Spleen (tissue), 11 donors: ENCODE data around the gene RANBP1. TPM values are rescaled to one million over a fixed set of nuclear protein-coding genes. Genes with fewer than 3 reads are reported as not detected.
"Not testable (repeated sequence)": the region's sequence is repeated elsewhere in the genome, so short reads cannot be mapped to it uniquely, and the experiment has no call there.

Experiments
- DNase-seq: peaks from one replicate; pipeline ENCODE4 v3.0.0-alpha.2; 2020
- H3K27ac ChIP-seq, 8 donors: fragments of 200-600 bp; sonication (generic) in 7 of 8; 1 replicate in 4 of 8; 2 replicates in 4 of 8; pipeline versions ENCODE4 v1.5.0 to v1.8.0; 2016 to 2021; ENCODE audit warnings: inconsistent platforms in 4 of 8, mild to moderate bottlenecking in 4 of 8, moderate library complexity in 1 of 8
- H3K27me3 ChIP-seq, 7 donors: fragments of 200-600 bp; sonication (generic) in 6 of 7; replicated peaks in 1 of 7; 1 replicate in 4 of 7; 2 replicates in 3 of 7; pipeline versions ENCODE4 v1.5.0 to v1.8.0; 2016 to 2021; ENCODE audit warnings: inconsistent platforms in 3 of 7, mild to moderate bottlenecking in 1 of 7
- H3K36me3 ChIP-seq, 6 donors: fragments of 200-600 bp; sonication (generic) in 5 of 6; 1 replicate in 4 of 6; 2 replicates in 2 of 6; pipeline versions ENCODE4 v1.5.0 to v1.8.0; 2016 to 2021; ENCODE audit warnings: inconsistent platforms in 2 of 6
- H3K4me1 ChIP-seq, 6 donors: fragments of 200-600 bp; sonication (generic) in 5 of 6; 1 replicate in 3 of 6; 2 replicates in 3 of 6; pipeline versions ENCODE4 v1.5.0 to v1.8.0; 2016 to 2021; ENCODE audit warnings: inconsistent platforms in 3 of 6
- H3K4me3 ChIP-seq, 8 donors: fragments of 200-600 bp; sonication (generic) in 7 of 8; 1 replicate in 4 of 8; 2 replicates in 4 of 8; pipeline versions ENCODE4 v1.5.0 to v1.8.0; 2016 to 2021; ENCODE audit warnings: inconsistent platforms in 4 of 8, mild to moderate bottlenecking in 4 of 8, moderate library complexity in 2 of 8
- H3K9me3 ChIP-seq, 8 donors: fragments of 200-600 bp; sonication (generic) in 7 of 8; 1 replicate in 4 of 8; 2 replicates in 4 of 8; pipeline versions ENCODE4 v1.5.0 to v1.8.0; 2016 to 2021; ENCODE audit warnings: inconsistent platforms in 4 of 8
- CTCF ChIP-seq, 11 experiments: fragments of 200-600 bp in 7 of 11; fragments of 450-650 bp in 4 of 11; sonication (generic) in 4 of 11; IDR thresholded peaks in 8 of 11; conservative IDR thresholded peaks in 3 of 11; 1 replicate in 7 of 11; 2 replicates in 4 of 11; pipeline versions ENCODE4 v1.4.0 to v1.8.0; 2016 to 2021; ENCODE audit warnings: antibody characterized with exemption in 11 of 11, inconsistent platforms in 4 of 11, mild to moderate bottlenecking in 1 of 11
- POLR2A ChIP-seq, 3 donors: fragments of 450-650 bp; IDR thresholded peaks; one replicate each; pipeline ENCODE4 v1.5.1; 2017; ENCODE audit warnings: antibody characterized with exemption in 3 of 3, mild to moderate bottlenecking in 1 of 3
- POLR2AphosphoS5 ChIP-seq, 3 donors: sonication (generic); formaldehyde crosslinking; IDR thresholded peaks; one replicate each; pipeline ENCODE4 v1.5.1; 2017; ENCODE audit warnings: antibody characterized with exemption in 3 of 3
- WGBS, 5 donors: extraction: QIAGEN DNeasy Blood & Tissue Kit in 3 of 5; methylation state at CpG; one replicate each; pipeline versions ENCODE4 v1.1.5 to v1.1.7; 2013 to 2018; 5-methylcytosine and 5-hydroxymethylcytosine counted together
- intact Hi-C: fragments of 100-400 bp; cut with DNase I; formaldehyde crosslinking; loops from one replicate; pipeline ENCODE4 v1.15.0; 2023; ENCODE audit warnings: low total_unique reads
- polyA plus RNA-seq, 3 donors: library from polyadenylated mRNA; stranded (reverse); fragments of 200-250 nt; gene quantifications; one replicate each; pipeline ENCODE4 v1.2.1, GENCODE V29; 2013
- total RNA-seq, 7 donors: library from RNA; depleted of rRNA in 3 of 7; stranded (reverse); fragments of >200 nt in 3 of 7; fragmentation: NEBNext Ultra II Directional in 4 of 7; extraction: Animal tissue kit (Norgen Biotek cat#: 25700) in 4 of 7; gene quantifications; one replicate each; pipeline versions ENCODE4 v1.1.0 to v1.2.1, GENCODE V29; 2016 to 2021
- donor health status: healthy with polysubstance abuse.
- donor health status: DM: no; HTN: no; CAD: no; lungs with moderate emphysema.
- donor health status: DM: no; HTN: no; CAD: no.
- donor health status: Bipolar disorder and iron deficiency.
- donor health status: healthy.
- donor health status: DM: no; HTN: no; CAD: no.
- donor health status: DM: yes; HTN: yes; CAD: no.

RANBP1 gene
- total and polyA plus RNA-seq, 10 donors, result 52.6 to 111 (median 94.6) TPM

DNA sequence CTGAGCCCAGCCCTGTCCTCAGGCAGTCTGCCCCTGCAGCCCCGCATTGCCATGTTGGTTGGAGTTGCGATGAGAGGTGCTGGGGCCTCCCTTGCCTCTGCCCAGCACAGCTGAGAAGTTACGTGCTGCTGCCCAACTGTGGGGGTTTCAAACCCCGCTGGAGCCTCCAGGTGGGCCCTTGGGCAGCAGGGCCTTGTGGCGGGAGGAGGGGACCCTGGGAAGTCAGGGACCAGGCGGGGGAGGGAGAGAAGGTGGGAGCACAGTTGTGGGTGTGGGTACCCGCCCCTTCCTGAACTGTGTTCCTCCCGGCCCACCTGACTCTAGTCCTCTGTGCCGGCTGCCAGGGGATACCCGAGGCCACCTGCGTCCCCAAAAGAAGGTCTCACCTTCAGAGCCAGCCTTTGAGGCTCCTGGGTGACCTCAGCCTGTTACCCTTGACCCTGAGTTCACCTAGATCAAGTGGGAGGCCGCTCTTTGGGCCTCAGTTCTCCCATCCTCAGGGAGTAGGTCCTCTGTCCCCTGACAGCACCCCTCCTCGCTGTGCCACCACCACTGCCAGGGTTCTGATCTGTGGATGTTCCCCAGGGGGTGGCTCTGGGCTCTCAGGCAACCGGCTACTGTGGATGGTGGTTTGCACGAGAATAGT is 42.6 kb downstream of the RANBP1 start:
- intact Hi-C loops, result loop anchor here (5.0 kb wide), 1 partner anchor 109 kb away; the partner anchor contains the start of gene RTN4R
- Histone ChIP-seq H3K9me3 (no peaks in the 10 kb centered on the region), H3K4me3 (no peak overlapping the region), H3K27ac (no peak overlapping the region), H3K4me1 (peaks cover 4 to 36% (median 22%) of the 10 kb centered on the region in 6 donors), H3K27me3 (peaks cover 0 to 58% (median 0%) of the 10 kb centered on the region in 7 donors), H3K36me3 (no peaks in the 10 kb centered on the region)
- no peak for TF ChIP-seq POLR2A (IDR thresholded peaks at IDR 0.05)
- no peak for TF ChIP-seq CTCF (IDR thresholded peaks at IDR 0.05 in 8 of 11, conservative IDR thresholded peaks at IDR 0.05 in 3 of 11)
- DNase-seq, result no peak
- WGBS, 5 donors, result 16 to 47% (median 34%) methylated on average over 9 to 15 of the region's 15 CpGs

DNA sequence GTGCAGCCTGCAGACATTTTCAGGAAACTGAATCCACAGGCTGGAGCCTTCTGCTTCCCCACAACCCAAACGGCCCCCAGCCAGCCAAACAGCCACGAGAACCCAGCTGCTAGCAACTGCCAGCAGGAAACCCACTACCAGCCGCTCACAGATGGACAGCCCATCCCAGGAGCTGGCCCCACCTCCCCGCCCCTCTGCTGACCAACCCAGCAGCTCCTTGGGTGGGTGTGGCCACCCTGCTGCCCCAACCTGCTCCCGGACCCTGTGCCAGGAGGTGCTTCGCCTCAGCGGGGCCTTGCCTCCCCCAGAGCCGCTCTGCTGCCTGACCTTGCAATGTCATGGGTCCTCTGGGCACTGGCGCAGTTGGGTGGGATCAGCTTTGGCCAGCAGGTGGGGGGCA is 43.2 kb downstream of the RANBP1 start:
- Histone ChIP-seq H3K9me3 (no peaks in the 10 kb centered on the region), H3K4me1 (peaks cover 4 to 34% (median 22%) of the 10 kb centered on the region in 6 donors), H3K27me3 (peaks cover 0 to 58% (median 0%) of the 10 kb centered on the region in 7 donors), H3K4me3 (no peak overlapping the region), H3K36me3 (no peaks in the 10 kb centered on the region), H3K27ac (no peak overlapping the region)
- intact Hi-C loops, result loop anchor here (5.0 kb wide), 1 partner anchor 108 kb away; the partner anchor contains the start of gene RTN4R
- WGBS, 5 donors, result 19 to 51% (median 28%) methylated on average over 7 to 9 of the region's 9 CpGs
- TF ChIP-seq POLR2A (IDR thresholded peaks at IDR 0.05) (no peak), CTCF (IDR thresholded peaks at IDR 0.05 in 8 of 11, conservative IDR thresholded peaks at IDR 0.05 in 3 of 11) (no peak), POLR2AphosphoS5 (IDR thresholded peaks at IDR 0.05) (no peak)
- DNase-seq, result no peak

DNA sequence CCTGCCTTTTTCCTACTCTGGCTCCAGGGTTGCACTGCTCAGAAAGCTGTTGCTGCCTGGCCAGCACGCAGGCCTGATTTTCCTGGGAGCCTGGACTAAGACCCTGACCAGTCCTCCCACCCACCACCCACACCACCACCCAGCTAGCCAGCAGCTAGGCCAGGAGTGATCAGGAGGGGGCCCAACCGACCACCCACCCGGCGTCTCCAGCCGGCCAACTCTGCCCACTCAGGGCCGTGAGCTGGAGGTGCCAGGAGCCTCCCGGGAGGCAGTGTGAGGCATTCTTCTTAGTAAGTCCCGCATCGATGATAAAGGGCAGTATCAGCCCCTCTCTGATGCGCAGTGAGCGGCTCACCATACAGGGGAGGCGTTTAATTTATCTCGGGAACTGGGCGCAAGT is 43.6 kb downstream of the RANBP1 start:
- not testable (repeated sequence) for H3K27ac ChIP-seq, H3K9me3 ChIP-seq, DNase-seq, H3K36me3 ChIP-seq, H3K4me3 ChIP-seq
- 64 to 92% (median 67%) methylated on average over 6 to 13 of the region's 14 CpGs for WGBS, 5 donors
- intact Hi-C loops, result loop anchor here (5.0 kb wide), 1 partner anchor 108 kb away; the partner anchor contains the start of gene RTN4R
- peaks cover 0 to 55% (median 0%) of the 10 kb centered on the region in 7 donors for H3K27me3 ChIP-seq
- peaks cover 4 to 29% (median 21%) of the 10 kb centered on the region in 6 donors for H3K4me1 ChIP-seq

DNA sequence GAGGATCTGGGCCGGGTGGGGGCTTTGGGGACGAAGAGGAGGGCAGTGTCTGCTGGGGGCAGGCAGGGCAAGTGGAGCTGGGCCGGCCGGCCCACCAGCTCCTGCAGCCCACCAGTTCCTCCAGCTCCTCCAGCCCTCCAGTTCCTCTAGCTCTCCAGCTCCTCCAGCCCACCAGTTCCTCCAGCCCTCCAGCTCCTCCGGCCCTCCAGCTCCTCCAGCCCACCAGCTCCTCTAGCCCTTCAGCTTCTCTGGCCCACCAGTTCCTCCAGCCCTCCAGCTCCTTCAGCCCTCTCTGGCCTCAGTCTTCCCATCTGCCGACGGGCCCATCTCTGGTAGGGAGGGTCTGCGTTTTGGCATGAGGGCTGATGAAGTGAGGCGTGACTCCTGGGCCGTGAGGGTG is 44.1 kb downstream of the RANBP1 start:
- intact Hi-C loops, result no loop called here
- H3K4me3 ChIP-seq, result no peak overlapping the region
- peaks cover 0 to 50% (median 0%) of the 10 kb centered on the region in 7 donors for H3K27me3 ChIP-seq
- H3K27ac ChIP-seq, result no peak overlapping the region
- WGBS, 5 donors, result 71 to 84% (median 82%) methylated on average over 10 of the region's 10 CpGs
- no peaks in the 10 kb centered on the region for H3K9me3 ChIP-seq
- TF ChIP-seq POLR2A (IDR thresholded peaks at IDR 0.05) (no peak), CTCF (IDR thresholded peaks at IDR 0.05 in 8 of 11, conservative IDR thresholded peaks at IDR 0.05 in 3 of 11) (no peak), POLR2AphosphoS5 (IDR thresholded peaks at IDR 0.05) (no peak)
- H3K36me3 ChIP-seq, result no peaks in the 10 kb centered on the region
- peaks cover 4 to 24% (median 18%) of the 10 kb centered on the region in 6 donors for H3K4me1 ChIP-seq
- DNase-seq, result no peak
